Measurements from ENCODE around the gene ZBP1. TPM values are rescaled to one million over a fixed set of nuclear protein-coding genes. Genes with fewer than 3 reads are reported as not detected.

ZBP1 gene
- total and polyA plus RNA-seq, 10 of the 15 experiments (the other 5 are each of a cell fraction or from before 2014, with no cell fraction given) = 0.93 to 10.6 (median 4.8) TPM

- peaks cover 0 to 2% of the 10 kb centered on the region in 2 experiments; a peak in 1 of 4 replicates for H3K27me3 ChIP-seq (replicated peaks in 1 of 2; ENCODE audit: control insufficient read depth in 2 of 2, insufficient read depth in 2 of 2, low read length in 1 of 2)
- H2AFZ ChIP-seq (ENCODE audit: control insufficient read depth, low read depth, low read length) = no peak overlapping the region
- ChIA-PET SMC1A (ENCODE audit: uncharacterized antibody, unreplicated experiment) (no interaction called here), RAD21 (ENCODE audit: unreplicated experiment) (no interaction called here), POLR2A (no interaction called here), CTCF (interaction anchor here (1.5 kb wide), 1 partner anchor 10 kb away, joined by 4 read pairs; the partner anchor contains the start of gene ZBP1)
- no peaks in the 10 kb centered on the region for H3K9me3 ChIP-seq (replicated peaks; ENCODE audit: control insufficient read depth, insufficient read depth, low read length)
- H3K9ac ChIP-seq (ENCODE audit: control insufficient read depth, insufficient read depth, low read length) = no peak overlapping the region
- DNase-seq (ENCODE audit: low read depth, low spot score) = no peak
- intact Hi-C loops (cut with micrococcal nuclease; ENCODE audit: unreplicated experiment) (no loop called here), in situ Hi-C loops (cut with MboI) (loop anchor here (10.0 kb wide), 2 partner anchors 784 to 844 kb away; no protein-coding TSS in a partner anchor)
- no peak for TF ChIP-seq BCLAF1 (IDR thresholded peaks at IDR 0.05)
- TF ChIP-seq RB1 (IDR thresholded peaks at IDR 0.05; ENCODE audit: borderline replicate concordance) = no peak
- no peak for TF ChIP-seq HDAC2 (IDR thresholded peaks at IDR 0.05)
- no peak for TF ChIP-seq EP300 (IDR thresholded peaks at IDR 0.05; ENCODE audit: borderline replicate concordance in 1 of 2, control insufficient read depth in 1 of 2, low read depth in 2 of 2, low read length in 2 of 2)
- TF ChIP-seq ZBED1 (IDR thresholded peaks at IDR 0.05; ENCODE audit: borderline replicate concordance) = no peak
- TF ChIP-seq NFXL1 (IDR thresholded peaks at IDR 0.05; ENCODE audit: borderline replicate concordance) = no peak
- no peak for ATAC-seq
- no TSS peak for BruUV-seq (replicated peaks)
- peaks cover 2% of the 10 kb centered on the region; the same call in 1 of the 2 replicates for H3K4me1 ChIP-seq (ENCODE audit: control insufficient read depth, insufficient read depth, low read length)
- 78% methylated on average over 17 of the region's 18 CpGs for WGBS (ENCODE audit: insufficient coverage, insufficient replicate concordance, low lambda C conversion rate, missing lambda C conversion rate)
- H3K4me2 ChIP-seq (ENCODE audit: control insufficient read depth, insufficient read depth) = no peak overlapping the region
- H4K20me1 ChIP-seq (ENCODE audit: control insufficient read depth, insufficient read depth) = no peaks in the 10 kb centered on the region
- H3K4me3 ChIP-seq = no peak overlapping the region
- no peaks in the 10 kb centered on the region for H3K79me2 ChIP-seq (ENCODE audit: control insufficient read depth, insufficient read depth, low read length)
- FAIRE-seq = no peak
- no peak overlapping the region for H3K27ac ChIP-seq (ENCODE audit: control insufficient read depth, insufficient read depth)
- H3K36me3 ChIP-seq (ENCODE audit: control insufficient read depth in 2 of 2, insufficient read depth in 2 of 2, low read length in 1 of 2) = no peaks in the 10 kb centered on the region; a peak in 2 of 4 replicates
Observed at GRCh38 chr20:57610261-57610952, 9.8 kb downstream of the ZBP1 start.
